Calu3 (cell line): ENCODE results near the gene CD2AP. TPM values are rescaled to one million over a fixed set of nuclear protein-coding genes. Genes with fewer than 3 reads are reported as not detected.

Experiments used
- BruUV-seq: library from RNA; stranded (reverse); fragments of 400-500 nt; replicated peaks from 2 replicates; lab custom pipeline; 2021; lab: Mats Ljungman, UMichigan
- CTCF ChIA-PET: fragments of 300-600 bp; sonication (Branson Sonifier 250); formaldehyde crosslinking; loops from one replicate; lab custom pipeline; 2022; ENCODE audit warnings: antibody characterized with exemption; lab: Charles Lee
- DNase-seq: peaks from one replicate; pipeline ENCODE4 v3.0.0; 2022
- H3K27ac Mint-ChIP-seq: one replicate; pipeline ENCODE4 v1.8.0; 2022; ENCODE audit warnings: mixed read lengths; ENCODE audit not compliant: unreplicated experiment
- H3K27me3 Mint-ChIP-seq: one replicate; pipeline ENCODE4 v1.8.0; 2022; ENCODE audit warnings: mixed read lengths; ENCODE audit not compliant: unreplicated experiment
- H3K36me3 Mint-ChIP-seq: one replicate; pipeline ENCODE4 v1.8.0; 2022; ENCODE audit warnings: mild to moderate bottlenecking, moderate library complexity, mixed read lengths; ENCODE audit not compliant: insufficient read depth, unreplicated experiment
- H3K4me1 Mint-ChIP-seq: one replicate; pipeline ENCODE4 v1.8.0; 2022; ENCODE audit warnings: mild to moderate bottlenecking, low read depth, mixed read lengths; ENCODE audit not compliant: unreplicated experiment
- H3K4me3 Mint-ChIP-seq: one replicate; pipeline ENCODE4 v1.8.0; 2022; ENCODE audit warnings: mild to moderate bottlenecking, low read depth, moderate library complexity, mixed read lengths; ENCODE audit not compliant: unreplicated experiment
- H3K9me3 Mint-ChIP-seq: one replicate; pipeline ENCODE4 v1.8.0; 2022; ENCODE audit warnings: low read depth, mixed read lengths; ENCODE audit not compliant: unreplicated experiment
- intact Hi-C: fragments of 100-400 bp; cut with micrococcal nuclease; formaldehyde crosslinking; loops from one replicate; pipeline ENCODE4 v1.10.0; 2022; ENCODE audit not compliant: unreplicated experiment
- total RNA-seq: library from RNA; stranded (reverse); gene quantifications from 2 replicates; pipeline ENCODE4 v1.2.3, GENCODE V29; 2022
- TF ChIP-seq, protein P1 (sequence below): fragments of 200-600 bp; IDR thresholded peaks from one replicate; pipeline ENCODE4 v1.8.0; 2022; ENCODE audit warnings: antibody characterized with exemption; ENCODE audit not compliant: unreplicated experiment

Gene CD2AP
- total RNA-seq, 1 experiment from 2014 or later, result 105 TPM

DNA sequence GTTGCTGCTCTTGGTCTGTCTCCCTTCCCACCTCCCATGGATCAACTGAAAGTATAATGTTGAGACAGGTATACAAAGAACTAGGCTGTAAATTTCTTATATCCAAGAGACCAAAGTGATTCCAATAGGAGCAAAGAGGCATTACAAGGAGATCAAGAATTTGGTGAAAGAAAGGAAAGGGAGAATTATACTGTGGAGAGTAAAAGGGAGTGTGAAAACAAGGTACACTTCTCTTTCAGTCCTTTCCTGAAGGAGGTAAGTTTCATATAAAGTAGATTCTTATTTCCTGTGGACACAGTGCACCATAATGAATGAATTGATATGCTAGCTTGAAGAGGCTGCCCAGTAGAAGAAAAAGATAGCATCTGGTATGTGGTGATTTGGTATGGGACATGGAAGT lies 49.7 kb downstream of the CD2AP start:
- intact Hi-C loops, result loop anchor here (5.0 kb wide), 1 partner anchor 35 kb away; no protein-coding TSS in a partner anchor
- Mint-ChIP-seq H3K27ac (no peak overlapping the region), H3K36me3 (peaks cover 12% of the 10 kb centered on the region), H3K27me3 (no peaks in the 10 kb centered on the region), H3K4me3 (no peak overlapping the region), H3K4me1 (peaks cover 38% of the 10 kb centered on the region), H3K9me3 (no peaks in the 10 kb centered on the region)
- TF ChIP-seq, protein P1, sequence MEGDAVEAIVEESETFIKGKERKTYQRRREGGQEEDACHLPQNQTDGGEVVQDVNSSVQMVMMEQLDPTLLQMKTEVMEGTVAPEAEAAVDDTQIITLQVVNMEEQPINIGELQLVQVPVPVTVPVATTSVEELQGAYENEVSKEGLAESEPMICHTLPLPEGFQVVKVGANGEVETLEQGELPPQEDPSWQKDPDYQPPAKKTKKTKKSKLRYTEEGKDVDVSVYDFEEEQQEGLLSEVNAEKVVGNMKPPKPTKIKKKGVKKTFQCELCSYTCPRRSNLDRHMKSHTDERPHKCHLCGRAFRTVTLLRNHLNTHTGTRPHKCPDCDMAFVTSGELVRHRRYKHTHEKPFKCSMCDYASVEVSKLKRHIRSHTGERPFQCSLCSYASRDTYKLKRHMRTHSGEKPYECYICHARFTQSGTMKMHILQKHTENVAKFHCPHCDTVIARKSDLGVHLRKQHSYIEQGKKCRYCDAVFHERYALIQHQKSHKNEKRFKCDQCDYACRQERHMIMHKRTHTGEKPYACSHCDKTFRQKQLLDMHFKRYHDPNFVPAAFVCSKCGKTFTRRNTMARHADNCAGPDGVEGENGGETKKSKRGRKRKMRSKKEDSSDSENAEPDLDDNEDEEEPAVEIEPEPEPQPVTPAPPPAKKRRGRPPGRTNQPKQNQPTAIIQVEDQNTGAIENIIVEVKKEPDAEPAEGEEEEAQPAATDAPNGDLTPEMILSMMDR, result no peak
- BruUV-seq, result no TSS peak
- CTCF ChIA-PET, result no interaction called here
- no peak for DNase-seq

DNA sequence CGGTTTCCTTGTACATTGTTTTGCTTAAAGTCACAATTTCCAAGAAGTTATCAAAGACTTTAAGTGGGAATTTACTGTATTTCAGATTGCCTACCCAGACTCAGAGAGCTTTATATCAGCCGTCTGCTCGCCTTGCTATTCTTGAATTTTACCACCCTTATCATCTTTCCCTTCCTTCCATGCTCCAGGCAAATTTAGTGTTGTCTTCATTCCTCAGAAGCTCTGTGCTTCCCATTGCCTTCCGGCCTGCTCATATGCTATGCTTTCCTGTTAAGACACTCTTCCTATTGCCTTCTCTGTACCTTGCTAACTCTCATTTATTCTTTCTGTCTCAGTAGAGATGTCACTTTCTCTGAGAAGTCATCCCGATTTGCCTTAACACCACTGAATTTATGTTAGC lies 52.1 kb downstream of the CD2AP start:
- no peak for DNase-seq
- TF ChIP-seq, protein P1, result no peak
- Mint-ChIP-seq H3K36me3 (peaks cover 12% of the 10 kb centered on the region), H3K27me3 (no peaks in the 10 kb centered on the region), H3K4me3 (no peak overlapping the region), H3K27ac (no peak overlapping the region), H3K9me3 (no peaks in the 10 kb centered on the region), H3K4me1 (peaks cover 54% of the 10 kb centered on the region)
- intact Hi-C loops, result loop anchor here (5.0 kb wide), 1 partner anchor 37 kb away; no protein-coding TSS in a partner anchor
- CTCF ChIA-PET, result no interaction called here
- BruUV-seq, result no TSS peak

DNA sequence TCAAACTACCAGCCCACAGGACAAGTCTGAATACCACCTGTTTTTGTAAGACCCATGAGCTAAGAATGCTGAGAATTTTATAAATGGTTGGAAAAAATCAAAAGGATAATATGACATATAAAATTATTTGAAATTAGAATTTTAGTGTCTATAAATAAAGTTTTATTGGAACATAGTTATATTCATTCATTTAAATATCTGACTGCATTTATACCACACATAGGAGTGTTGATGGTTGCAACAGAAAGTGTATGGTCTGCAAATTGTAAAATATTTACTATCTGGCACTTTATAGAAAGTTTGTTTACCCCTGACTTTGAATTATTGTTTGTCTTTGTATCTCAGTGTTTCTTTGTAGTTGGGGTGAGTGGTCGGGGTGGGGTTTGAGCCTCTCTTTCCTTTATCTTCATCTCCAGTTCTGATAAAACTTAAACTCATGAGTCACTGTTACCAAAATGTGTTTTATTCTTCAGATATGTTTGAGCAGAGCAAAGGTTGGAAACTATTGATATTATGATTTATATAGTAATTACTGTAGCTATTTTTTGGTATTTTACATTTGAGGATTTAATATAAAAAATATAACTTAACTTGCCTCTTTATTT lies 55.5 kb downstream of the CD2AP start:
- intact Hi-C loops, result no loop called here
- H3K27ac Mint-ChIP-seq, result no peak overlapping the region
- CTCF ChIA-PET, result interaction anchor here (0.6 kb wide), 1 partner anchor 24 kb away, joined by 3 read pairs; no protein-coding TSS in a partner anchor
- BruUV-seq, result no TSS peak
- peaks cover 34% of the 10 kb centered on the region for H3K4me1 Mint-ChIP-seq
- DNase-seq, result no peak
- no peaks in the 10 kb centered on the region for H3K27me3 Mint-ChIP-seq
- H3K36me3 Mint-ChIP-seq, result no peaks in the 10 kb centered on the region
- H3K4me3 Mint-ChIP-seq, result no peak overlapping the region
- no peaks in the 10 kb centered on the region for H3K9me3 Mint-ChIP-seq
- TF ChIP-seq, protein P1, result no peak

DNA sequence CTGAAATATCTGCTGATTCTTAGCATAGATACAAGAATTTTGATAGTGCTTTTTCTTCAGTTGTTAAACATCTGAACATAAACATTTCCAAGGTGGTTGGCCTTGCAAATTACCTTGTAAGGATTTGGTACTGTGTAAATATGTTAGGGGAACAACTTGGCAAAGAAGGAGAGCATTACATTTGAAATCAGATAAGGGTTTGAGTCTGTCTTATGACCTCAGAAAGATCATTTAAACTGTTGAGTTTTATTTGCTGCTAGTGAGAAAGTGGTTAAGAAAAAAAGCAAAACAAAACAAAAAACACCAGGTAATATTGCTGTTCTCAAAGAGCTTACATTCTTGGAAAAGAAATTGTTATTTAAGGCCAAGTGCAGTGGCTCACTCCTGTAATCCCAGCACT lies 56.5 kb downstream of the CD2AP start:
- Mint-ChIP-seq H3K9me3 (no peaks in the 10 kb centered on the region), H3K27ac (no peak overlapping the region), H3K4me1 (peaks cover 29% of the 10 kb centered on the region), H3K4me3 (no peak overlapping the region), H3K36me3 (peaks cover 3% of the 10 kb centered on the region), H3K27me3 (no peaks in the 10 kb centered on the region)
- CTCF ChIA-PET, result no interaction called here
- no peak for DNase-seq
- no TSS peak for BruUV-seq
- intact Hi-C loops, result no loop called here
- TF ChIP-seq, protein P1, result no peak
